ENCODE results near the gene U2SURP. TPM values are rescaled to one million over a fixed set of nuclear protein-coding genes. Genes with fewer than 3 reads are reported as not detected.
"Not testable (repeated sequence)": the region's sequence is repeated elsewhere in the genome, so short reads cannot be mapped to it uniquely, and the experiment has no call there.

U2SURP gene
- total RNA-seq, 6 experiments from 2014 or later, result 55.3 to 71.4 (median 67.1) TPM

GRCh38 chr3:142987080-142987700, 14.2 kb upstream of the U2SURP start:
- H3K36me3 Mint-ChIP-seq (ENCODE audit: low read depth), result no peaks in the 10 kb centered on the region
- H3K27ac Mint-ChIP-seq, result no peak overlapping the region
- TF ChIP-seq CTCF (IDR thresholded peaks at IDR 0.05), result peak; percentile 91
- peaks cover 7% of the 10 kb centered on the region; the same call in 1 of the 2 replicates for H3K4me1 Mint-ChIP-seq (ENCODE audit: low read depth)
- peaks cover 26% of the 10 kb centered on the region for H3K27me3 Mint-ChIP-seq (ENCODE audit: insufficient read depth)
- H3K4me3 Mint-ChIP-seq, result no peak overlapping the region
- DNase-seq, result peak; percentile 57
- no peaks in the 10 kb centered on the region for H3K9me3 Mint-ChIP-seq

- no peak for DNase-seq
- Mint-ChIP-seq H3K27me3 (ENCODE audit: insufficient read depth) (peaks cover 21% of the 10 kb centered on the region), H3K36me3 (ENCODE audit: low read depth) (no peaks in the 10 kb centered on the region), H3K27ac (no peak overlapping the region), H3K4me1 (ENCODE audit: low read depth) (peaks cover 7% of the 10 kb centered on the region; the same call in 1 of the 2 replicates), H3K9me3 (no peaks in the 10 kb centered on the region), H3K4me3 (no peak overlapping the region; the same call in 1 of the 2 replicates)
- no peak for TF ChIP-seq CTCF (IDR thresholded peaks at IDR 0.05)
These were observed 13.7 kb upstream of the U2SURP start for GRCh38 chr3:142987707-142988106.

DNA sequence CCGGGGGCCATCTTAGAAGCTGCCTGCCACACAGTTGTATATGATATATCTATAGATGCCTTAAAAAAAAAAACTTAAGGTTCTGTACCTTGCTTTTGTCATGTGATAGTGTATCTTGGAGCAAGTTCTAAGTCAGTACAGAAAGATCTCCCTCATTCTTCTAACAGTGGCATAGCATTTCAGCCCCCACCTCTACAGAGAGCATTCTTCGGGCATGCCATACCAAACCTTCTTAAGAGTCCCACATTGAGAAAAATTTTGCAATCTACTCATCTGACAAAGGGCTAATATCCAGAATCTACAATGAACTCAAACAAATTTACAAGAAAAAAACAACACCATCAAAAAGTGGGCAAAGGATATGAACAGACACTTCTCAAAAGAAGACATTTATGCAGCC, 13.1 kb upstream of the U2SURP start:
- H3K9me3 Mint-ChIP-seq; H3K36me3 Mint-ChIP-seq (ENCODE audit: low read depth); DNase-seq; H3K4me3 Mint-ChIP-seq; H3K27ac Mint-ChIP-seq: not testable (repeated sequence)
- Mint-ChIP-seq H3K4me1 (ENCODE audit: low read depth) (peaks cover 12% of the 10 kb centered on the region; the same call in 1 of the 2 replicates), H3K27me3 (ENCODE audit: insufficient read depth) (peaks cover 19% of the 10 kb centered on the region)

DNA sequence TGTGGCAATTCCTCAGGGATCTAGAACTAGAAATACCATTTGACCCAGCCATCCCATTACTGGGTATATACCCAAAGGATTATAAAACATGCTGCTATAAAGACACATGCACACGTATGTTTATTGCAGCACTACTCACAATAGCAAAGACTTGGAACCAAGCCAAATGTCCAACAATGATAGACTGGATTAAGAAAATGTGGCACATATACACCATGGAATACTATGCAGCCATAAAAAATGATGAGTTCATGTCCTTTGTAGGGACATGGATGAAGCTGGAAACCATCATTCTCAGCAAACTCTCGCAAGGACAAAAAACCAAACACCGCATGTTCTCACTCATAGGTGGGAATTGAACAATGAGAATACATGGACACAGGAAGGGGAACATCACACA, 12.5 kb upstream of the U2SURP start:
- not testable (repeated sequence) for H3K4me3 Mint-ChIP-seq; H3K27ac Mint-ChIP-seq; H3K36me3 Mint-ChIP-seq (ENCODE audit: low read depth); DNase-seq; H3K9me3 Mint-ChIP-seq
- Mint-ChIP-seq H3K4me1 (ENCODE audit: low read depth) (peaks cover 14% of the 10 kb centered on the region; the same call in 1 of the 2 replicates), H3K27me3 (ENCODE audit: insufficient read depth) (peaks cover 19% of the 10 kb centered on the region)

- H3K36me3 Mint-ChIP-seq (ENCODE audit: low read depth), result no peaks in the 10 kb centered on the region
- TF ChIP-seq CTCF (IDR thresholded peaks at IDR 0.05), result no peak
- no peak for DNase-seq
- no peak overlapping the region for H3K4me3 Mint-ChIP-seq
- H3K27me3 Mint-ChIP-seq (ENCODE audit: insufficient read depth), result peaks cover 9% of the 10 kb centered on the region
- H3K27ac Mint-ChIP-seq, result no peak overlapping the region
- no peaks in the 10 kb centered on the region for H3K9me3 Mint-ChIP-seq
- peaks cover 20% of the 10 kb centered on the region; the same call in 1 of the 2 replicates for H3K4me1 Mint-ChIP-seq (ENCODE audit: low read depth)
These were observed 10.6 kb upstream of the U2SURP start for GRCh38 chr3:142990721-142991120.

DNA sequence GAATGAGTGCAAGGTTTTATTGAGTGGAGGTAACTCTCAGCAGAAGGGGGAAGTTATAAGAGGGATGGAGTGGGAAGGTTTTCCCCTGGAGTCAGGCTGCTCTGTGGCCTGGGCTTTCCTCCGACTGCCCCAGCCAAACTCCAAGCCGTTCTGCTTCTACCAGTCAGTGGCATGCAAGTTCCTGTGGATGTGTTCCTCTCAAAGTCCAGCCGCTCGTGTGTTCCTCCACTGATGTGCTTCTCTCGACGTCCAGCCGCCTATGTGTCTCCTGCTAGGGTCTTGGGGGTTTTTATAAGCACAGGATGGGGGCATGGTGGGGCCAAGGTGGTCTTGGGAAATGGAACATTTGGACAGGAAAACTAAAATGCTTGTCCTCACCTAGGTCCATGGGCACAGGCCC, 9.0 kb upstream of the U2SURP start:
- H3K4me1 Mint-ChIP-seq (ENCODE audit: low read depth), result peaks cover 22% of the 10 kb centered on the region
- H3K9me3 Mint-ChIP-seq, result no peaks in the 10 kb centered on the region
- no peak for DNase-seq
- no peak for TF ChIP-seq CTCF (IDR thresholded peaks at IDR 0.05)
- H3K27me3 Mint-ChIP-seq (ENCODE audit: insufficient read depth), result peaks cover 9% of the 10 kb centered on the region
- H3K27ac Mint-ChIP-seq, result no peak overlapping the region
- H3K36me3 Mint-ChIP-seq (ENCODE audit: low read depth), result no peaks in the 10 kb centered on the region
- H3K4me3 Mint-ChIP-seq, result no peak overlapping the region

Measured in HFFc6 (cell line).